LNCAP (cell line): ENCODE results near the gene BET1.

Experiments used
- TF ChIP-seq, protein P1 (sequence below): fragments of 450-650 bp; IDR thresholded peaks from 2 replicates; pipeline ENCODE4 v1.5.1; 2017; ENCODE audit warnings: mild to moderate bottlenecking

BET1 gene

GRCh38 chr7:93949423-93949822, 54.7 kb downstream of the BET1 start:
- TF ChIP-seq, protein P1, sequence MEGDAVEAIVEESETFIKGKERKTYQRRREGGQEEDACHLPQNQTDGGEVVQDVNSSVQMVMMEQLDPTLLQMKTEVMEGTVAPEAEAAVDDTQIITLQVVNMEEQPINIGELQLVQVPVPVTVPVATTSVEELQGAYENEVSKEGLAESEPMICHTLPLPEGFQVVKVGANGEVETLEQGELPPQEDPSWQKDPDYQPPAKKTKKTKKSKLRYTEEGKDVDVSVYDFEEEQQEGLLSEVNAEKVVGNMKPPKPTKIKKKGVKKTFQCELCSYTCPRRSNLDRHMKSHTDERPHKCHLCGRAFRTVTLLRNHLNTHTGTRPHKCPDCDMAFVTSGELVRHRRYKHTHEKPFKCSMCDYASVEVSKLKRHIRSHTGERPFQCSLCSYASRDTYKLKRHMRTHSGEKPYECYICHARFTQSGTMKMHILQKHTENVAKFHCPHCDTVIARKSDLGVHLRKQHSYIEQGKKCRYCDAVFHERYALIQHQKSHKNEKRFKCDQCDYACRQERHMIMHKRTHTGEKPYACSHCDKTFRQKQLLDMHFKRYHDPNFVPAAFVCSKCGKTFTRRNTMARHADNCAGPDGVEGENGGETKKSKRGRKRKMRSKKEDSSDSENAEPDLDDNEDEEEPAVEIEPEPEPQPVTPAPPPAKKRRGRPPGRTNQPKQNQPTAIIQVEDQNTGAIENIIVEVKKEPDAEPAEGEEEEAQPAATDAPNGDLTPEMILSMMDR = no peak

- TF ChIP-seq, protein P1 = no peak
These were observed 55.3 kb downstream of the BET1 start for GRCh38 chr7:93948873-93949272.

DNA sequence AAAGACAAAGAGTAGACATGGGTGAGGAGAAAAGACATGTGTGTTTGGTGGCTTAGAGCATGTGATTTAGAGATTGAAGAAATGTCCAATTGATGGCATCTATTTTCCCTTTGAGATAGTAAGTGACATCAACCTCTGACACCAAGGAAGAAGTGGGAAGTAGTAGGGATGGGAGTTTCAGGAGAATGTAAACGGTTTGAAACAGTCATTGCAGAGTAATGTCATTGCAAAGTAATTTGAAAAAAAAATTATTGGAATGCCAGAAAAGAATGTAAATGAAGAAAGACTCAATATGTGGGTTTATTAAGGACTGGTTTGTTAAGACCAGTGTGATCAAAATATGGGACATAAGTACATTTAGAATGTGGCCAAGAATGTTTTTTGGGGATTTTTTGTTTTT, 56.0 kb downstream of the BET1 start:
- TF ChIP-seq, protein P1 = no peak

DNA sequence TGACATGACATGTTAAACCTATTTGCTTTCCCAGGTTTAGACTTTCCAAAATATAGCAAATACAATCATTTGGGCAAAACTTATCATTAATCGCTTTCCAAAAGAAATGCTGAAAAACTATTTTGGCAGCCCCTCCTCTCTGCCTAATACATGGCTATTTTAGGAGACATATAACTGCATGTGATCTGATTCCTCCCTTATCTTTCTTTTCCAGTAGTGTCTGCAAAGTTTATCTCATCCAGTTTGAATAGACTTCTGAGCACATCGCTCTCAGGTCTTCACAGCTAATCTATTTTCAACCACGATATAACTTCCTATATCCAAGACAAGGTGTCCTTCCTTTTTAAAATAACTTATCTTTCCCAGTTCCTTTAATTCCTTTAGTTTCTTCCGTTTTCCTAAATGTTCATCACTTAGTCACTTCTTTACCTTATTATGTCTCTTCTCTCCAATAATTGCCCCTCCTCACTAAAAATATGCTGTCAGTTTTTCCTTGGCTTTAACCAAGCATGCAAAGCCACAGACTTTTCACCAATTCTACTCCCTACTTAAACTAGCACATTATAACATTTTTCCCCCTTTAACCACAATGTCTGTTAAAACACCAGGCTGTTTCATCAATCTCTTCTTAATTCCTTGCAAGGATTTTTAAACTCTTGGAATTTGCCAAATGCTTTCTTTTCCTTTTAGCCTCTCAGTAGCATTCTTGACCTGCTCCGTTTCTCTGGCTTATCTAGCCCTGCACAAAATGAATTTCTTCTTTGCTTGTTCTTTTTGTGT, 58.2 kb downstream of the BET1 start:
- TF ChIP-seq, protein P1 = no peak

DNA sequence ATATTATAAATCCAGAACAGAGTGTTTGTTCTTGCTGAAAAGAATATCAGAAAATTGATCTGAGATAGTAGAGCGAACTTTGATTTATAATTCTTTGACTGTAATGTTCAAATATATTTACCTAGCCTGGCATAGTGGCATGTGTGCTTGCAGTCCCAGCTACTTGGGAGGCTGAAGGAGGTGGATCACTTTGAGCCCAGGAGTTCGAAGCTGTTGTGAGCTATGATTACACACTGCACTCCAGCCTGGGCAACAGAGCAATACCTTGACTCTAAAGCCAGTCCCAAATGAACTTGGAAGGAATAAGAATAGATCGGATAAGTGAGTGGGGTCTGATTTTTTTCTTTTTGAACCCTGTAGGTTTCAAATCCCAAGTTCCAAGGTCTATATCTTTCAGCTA, 59.1 kb downstream of the BET1 start:
- TF ChIP-seq, protein P1 = no peak

DNA sequence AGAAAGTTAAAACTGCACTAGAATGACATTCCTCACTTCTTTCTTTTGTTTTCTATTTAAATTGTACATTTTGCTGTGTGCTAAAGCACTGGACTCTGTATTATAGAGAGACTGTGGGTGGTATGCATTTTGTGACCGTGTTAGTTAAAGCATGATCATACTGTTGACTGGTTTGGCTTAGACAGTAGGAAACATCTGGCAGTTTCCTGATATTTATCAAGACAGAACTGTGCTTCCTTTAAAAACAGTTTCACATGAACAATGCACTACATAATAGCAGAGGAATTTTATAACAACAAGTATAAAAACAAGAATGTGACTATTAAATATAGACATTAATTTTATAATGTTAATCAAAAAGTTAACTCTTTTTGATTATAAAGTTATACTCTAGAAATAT, 59.5 kb downstream of the BET1 start:
- TF ChIP-seq, protein P1 = no peak

DNA sequence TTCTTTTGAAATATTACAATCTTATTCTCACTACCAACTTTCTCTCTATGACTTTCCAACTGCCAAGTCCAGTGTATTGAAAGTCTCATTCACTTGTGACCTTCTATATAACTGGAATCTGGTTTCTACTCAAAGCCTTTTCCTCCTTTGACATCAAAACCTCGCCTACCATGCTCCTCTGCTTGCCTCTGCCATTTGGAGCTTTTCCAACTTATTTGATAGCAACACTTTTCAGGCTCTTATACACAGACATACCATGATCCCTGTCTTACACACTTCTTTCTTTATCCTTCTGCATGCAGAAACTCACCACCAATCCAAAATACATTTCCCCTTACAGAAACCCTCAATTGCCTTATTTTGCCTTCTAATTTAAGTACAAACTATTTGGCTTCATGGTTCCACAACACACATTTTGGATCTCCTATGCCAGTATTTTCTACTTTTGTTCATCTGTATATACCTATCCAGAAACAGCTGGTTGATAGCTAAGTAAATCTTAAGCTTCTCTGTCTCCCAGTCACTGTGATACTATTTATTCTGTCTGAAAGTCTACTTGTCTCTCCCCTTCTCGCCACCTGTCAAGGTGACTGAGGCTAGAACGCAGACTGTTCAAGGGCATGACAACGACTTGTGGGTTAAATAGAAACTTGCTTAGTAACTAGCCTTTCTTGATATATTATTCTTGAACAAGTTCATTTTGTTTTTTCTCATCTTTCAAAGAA, 60.2 kb downstream of the BET1 start:
- TF ChIP-seq, protein P1 = no peak
